Panc1 (cell line): ENCODE measurements around the gene ATP5F1E.

ENCODE experiments used
- POLR2AphosphoS5 ChIP-seq: IDR thresholded peaks from 2 replicates; pipeline ENCODE4 v1.6.1; 2012; ENCODE audit warnings: mild to moderate bottlenecking, low read depth, low read length, moderate library complexity
- REST ChIP-seq, 2 experiments: IDR thresholded peaks; 2 replicates each; pipeline ENCODE4 v1.6.1; 2011 to 2012; ENCODE audit warnings: low read depth in 2 of 2, control low read depth in 1 of 2, low read length in 1 of 2, mild to moderate bottlenecking in 1 of 2, moderate library complexity in 1 of 2; ENCODE audit not compliant: insufficient read depth in 1 of 2
- SIN3A ChIP-seq: IDR thresholded peaks from 2 replicates; pipeline ENCODE4 v1.6.1; 2012; ENCODE audit warnings: low read depth, mild to moderate bottlenecking, low read length, moderate library complexity, borderline replicate concordance; ENCODE audit not compliant: insufficient read depth
- TCF7L2 ChIP-seq: IDR thresholded peaks from 2 replicates; pipeline ENCODE4 v1.6.1; 2011; ENCODE audit warnings: mild to moderate bottlenecking, low read depth, low read length, inconsistent platforms
- TF ChIP-seq, protein P1 (sequence below): fragments of 450-650 bp; IDR thresholded peaks from 2 replicates; pipeline ENCODE4 v1.5.1; 2017; ENCODE audit warnings: mild to moderate bottlenecking

GRCh38 chr20:59006167-59006863 is 25.8 kb downstream of the ATP5F1E start:
- TF ChIP-seq, protein P1, sequence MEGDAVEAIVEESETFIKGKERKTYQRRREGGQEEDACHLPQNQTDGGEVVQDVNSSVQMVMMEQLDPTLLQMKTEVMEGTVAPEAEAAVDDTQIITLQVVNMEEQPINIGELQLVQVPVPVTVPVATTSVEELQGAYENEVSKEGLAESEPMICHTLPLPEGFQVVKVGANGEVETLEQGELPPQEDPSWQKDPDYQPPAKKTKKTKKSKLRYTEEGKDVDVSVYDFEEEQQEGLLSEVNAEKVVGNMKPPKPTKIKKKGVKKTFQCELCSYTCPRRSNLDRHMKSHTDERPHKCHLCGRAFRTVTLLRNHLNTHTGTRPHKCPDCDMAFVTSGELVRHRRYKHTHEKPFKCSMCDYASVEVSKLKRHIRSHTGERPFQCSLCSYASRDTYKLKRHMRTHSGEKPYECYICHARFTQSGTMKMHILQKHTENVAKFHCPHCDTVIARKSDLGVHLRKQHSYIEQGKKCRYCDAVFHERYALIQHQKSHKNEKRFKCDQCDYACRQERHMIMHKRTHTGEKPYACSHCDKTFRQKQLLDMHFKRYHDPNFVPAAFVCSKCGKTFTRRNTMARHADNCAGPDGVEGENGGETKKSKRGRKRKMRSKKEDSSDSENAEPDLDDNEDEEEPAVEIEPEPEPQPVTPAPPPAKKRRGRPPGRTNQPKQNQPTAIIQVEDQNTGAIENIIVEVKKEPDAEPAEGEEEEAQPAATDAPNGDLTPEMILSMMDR: no peak
- TF ChIP-seq SIN3A (no peak), POLR2AphosphoS5 (no peak), TCF7L2 (no peak), REST (IDR thresholded peaks at IDR 0.05; ENCODE audit: insufficient read depth in 1 of 2, low read depth in 2 of 2, low read length in 1 of 2) (no peak)
